HCT116 (cell line): ENCODE measurements around the gene TBC1D23.

Source experiments
- CTCF ChIP-seq, 3 experiments: fragments of 200-600 bp in 1 of 3; sonication (generic) in 1 of 3; IDR thresholded peaks in 2 of 3; conservative IDR thresholded peaks in 1 of 3; 2 replicates each; pipeline ENCODE4 v1.5.1; 2012 to 2017; ENCODE audit warnings: low read depth in 2 of 3, low read length in 2 of 3, antibody characterized with exemption in 1 of 3, borderline replicate concordance in 1 of 3, control low read depth in 1 of 3, mild to moderate bottlenecking in 1 of 3, mixed read lengths in 1 of 3, mixed run types in 1 of 3, moderate library complexity in 1 of 3; ENCODE audit not compliant: insufficient read depth in 1 of 3
- EGR1 ChIP-seq: IDR thresholded peaks from 2 replicates; pipeline ENCODE4 v1.6.1; 2012; ENCODE audit warnings: low read depth
- POLR2AphosphoS5 ChIP-seq: IDR thresholded peaks from 2 replicates; pipeline ENCODE4 v1.6.1; 2011; ENCODE audit warnings: mild to moderate bottlenecking, low read depth, low read length, moderate library complexity
- REST ChIP-seq: IDR thresholded peaks from 2 replicates; pipeline ENCODE4 v1.6.1; 2012; ENCODE audit warnings: low read depth

GRCh38 chr3:100269001-100269400 lies 8.2 kb downstream of the TBC1D23 start:
- no peak for TF ChIP-seq CTCF (IDR thresholded peaks at IDR 0.05 in 2 of 3, conservative IDR thresholded peaks at IDR 0.05 in 1 of 3; ENCODE audit: borderline replicate concordance in 1 of 3, insufficient read depth in 1 of 3, low read depth in 2 of 3, low read length in 2 of 3)
- TF ChIP-seq POLR2AphosphoS5: no peak
- TF ChIP-seq REST: no peak
- TF ChIP-seq EGR1: no peak
